ENCODE measurements around the gene CST3.
"Not testable (repeated sequence)": the region's sequence is repeated elsewhere in the genome, so short reads cannot be mapped to it uniquely, and the experiment has no call there.

CST3 gene

GRCh38 chr20:23637282-23638221, at the start of gene CST3:
Gene CST3 (minus strand): TSS chr20:23637955. CDS start chr20:23637862, 93 bp downstream.
- no peak for DNase-seq

GRCh38 chr20:23686046-23686750, 48.4 kb upstream of the CST3 start:
- no peak for DNase-seq

DNA sequence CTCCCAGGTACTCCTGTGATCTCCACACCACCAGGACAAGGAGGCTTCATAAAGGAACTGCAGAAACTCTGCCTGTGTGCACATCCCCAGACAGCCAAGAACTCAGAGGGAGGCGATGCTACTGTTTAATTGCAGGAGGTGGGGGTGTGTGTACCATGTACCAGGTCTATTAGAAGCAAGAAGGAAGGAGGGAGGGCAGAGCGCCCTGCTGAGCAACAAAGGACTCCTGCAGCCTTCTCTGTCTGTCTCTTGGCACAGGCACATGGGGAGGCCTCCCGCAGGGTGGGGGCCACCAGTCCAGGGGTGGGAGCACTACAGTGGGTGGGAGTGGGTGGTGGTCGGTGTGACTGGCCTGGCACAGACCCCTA, 47.8 kb upstream of the CST3 start:
- not testable (repeated sequence) for DNase-seq

GRCh38 chr20:23684261-23684660, 46.5 kb upstream of the CST3 start:
- DNase-seq, result no peak

DNA sequence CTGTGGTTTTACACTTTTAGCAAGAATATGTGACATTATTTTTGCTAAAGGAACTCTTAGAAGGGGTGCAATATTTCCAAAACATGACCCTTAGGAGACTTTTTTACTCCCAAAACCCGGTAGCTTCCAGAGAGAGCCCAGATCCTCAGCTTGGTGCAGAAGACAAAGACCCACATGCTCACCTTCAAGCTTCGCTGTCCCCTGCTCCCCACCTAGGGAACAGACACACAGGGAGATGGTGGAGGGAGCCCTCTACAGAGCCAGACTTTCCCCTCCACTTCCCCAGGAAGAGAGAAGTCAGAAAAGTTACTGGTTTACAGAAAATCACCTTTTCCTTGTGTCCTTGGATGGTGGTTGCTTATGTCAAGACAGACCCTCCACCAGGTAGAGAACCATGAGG, 46.1 kb upstream of the CST3 start:
- no peak for DNase-seq

GRCh38 chr20:23683281-23683680, 45.5 kb upstream of the CST3 start:
- no peak for DNase-seq

DNA sequence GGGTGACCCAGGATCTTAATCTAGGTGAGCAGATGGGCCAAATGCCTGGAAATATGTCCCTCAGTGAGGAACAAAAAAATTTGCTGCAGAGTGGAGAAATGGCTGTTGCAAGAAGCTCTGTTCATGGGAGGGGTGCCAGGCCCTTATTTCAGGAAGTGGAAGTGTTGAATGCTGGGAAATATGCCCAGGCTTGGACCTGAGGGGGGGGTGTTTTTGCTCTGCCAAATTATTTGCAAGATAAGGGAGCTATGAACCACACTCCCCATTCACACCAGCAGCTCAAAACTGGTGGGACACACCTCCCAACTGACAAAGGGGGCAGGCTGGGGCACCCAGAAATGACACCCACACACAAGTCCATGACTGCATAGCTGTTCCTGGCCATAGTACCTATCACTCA, 42.4 kb upstream of the CST3 start:
- no peak for DNase-seq

GRCh38 chr20:23679133-23680092, 41.7 kb upstream of the CST3 start:
- no peak for DNase-seq

DNA sequence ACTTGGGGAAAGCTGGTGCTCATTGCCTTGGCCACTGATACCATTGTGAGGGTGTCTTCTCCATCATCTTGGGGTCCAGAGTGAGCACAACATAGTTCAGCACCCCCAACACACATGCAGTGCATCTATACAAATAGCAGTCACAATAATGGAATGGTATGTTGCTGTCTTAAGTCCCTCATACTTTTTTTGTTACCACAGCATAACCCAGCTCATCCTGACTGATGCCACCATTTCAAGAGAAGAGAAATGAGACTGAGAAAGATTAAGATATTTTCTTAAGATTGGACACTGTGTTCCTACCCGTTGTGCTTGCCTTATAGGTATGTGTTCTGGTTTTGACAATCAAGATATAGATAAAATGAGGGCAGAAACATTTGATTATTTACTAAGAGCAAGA, 35.5 kb upstream of the CST3 start:
- no peak for DNase-seq

DNA sequence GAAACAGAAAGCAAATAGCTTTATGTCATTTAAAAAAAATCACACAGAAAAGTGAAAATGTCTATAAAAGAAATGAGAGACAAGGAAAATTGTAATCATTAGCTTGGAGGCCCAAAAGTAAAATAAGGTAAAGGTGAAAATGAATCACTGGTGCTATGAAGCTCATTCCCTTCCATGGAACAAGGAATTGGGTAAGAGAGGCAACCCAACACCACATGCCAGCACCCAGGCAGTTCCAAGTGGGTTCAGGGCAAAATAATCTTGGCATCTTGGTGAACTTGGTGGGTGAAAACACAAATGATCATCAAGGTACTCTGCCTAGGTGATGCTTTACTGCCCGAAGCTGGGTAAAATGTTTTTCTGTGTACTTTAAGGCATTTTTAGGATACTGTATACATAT, 34.4 kb upstream of the CST3 start:
- no peak for DNase-seq

- no peak for DNase-seq
Measured at GRCh38 chr20:23671479-23671878, 33.7 kb upstream of the CST3 start.

DNA sequence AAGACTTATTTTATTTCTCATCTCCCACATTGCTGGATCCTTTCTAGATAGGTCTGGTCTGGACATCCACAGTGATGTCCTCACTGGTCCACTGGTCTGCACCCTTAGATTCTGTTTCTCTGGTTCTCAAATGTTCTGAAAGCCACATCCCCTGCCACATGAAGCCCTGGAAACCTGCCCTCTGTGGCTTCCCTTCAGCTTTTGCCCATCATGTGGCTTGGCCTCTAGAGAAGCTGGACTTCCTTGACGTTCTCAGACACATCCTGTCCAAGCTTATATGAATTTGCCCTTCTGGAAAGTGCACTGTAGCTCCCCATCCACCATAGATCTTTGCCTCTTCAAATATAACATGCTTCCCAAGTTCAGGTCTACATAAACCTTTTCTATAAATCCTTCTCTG, 32.6 kb upstream of the CST3 start:
- no peak for DNase-seq

DNA sequence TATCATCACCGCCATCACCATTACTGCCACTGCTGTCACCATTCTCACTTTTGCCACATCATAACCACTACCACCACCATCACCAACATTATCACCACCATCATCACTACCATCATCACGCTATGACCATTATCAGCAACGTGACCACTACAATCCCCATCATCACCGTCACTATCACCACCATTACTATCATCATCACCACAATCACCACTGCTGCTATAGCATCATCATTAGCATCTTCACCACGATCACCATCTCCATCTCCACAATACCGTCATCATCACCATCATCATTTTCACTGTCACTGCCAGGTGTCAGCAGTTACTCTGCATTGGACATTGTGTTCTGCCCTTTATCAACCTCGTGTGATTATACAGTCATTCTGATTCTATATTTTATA, 32.1 kb upstream of the CST3 start:
- no peak for DNase-seq

DNA sequence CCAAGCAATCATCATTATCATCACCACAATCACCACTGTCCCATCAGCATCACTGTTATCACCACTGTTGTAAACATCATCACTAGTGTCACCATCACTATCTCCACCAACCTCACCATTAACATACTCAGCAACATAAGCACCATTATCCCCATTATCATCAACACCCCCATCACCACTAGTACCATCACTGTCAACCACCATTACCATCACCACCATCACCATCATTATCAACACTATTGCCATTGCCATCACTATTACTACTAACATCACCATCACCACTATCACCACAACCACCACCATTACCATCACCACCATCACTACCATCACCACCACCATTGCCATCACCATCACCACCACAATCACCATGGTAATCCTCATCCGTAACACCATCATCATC, 31.6 kb upstream of the CST3 start:
- no peak for DNase-seq

DNA sequence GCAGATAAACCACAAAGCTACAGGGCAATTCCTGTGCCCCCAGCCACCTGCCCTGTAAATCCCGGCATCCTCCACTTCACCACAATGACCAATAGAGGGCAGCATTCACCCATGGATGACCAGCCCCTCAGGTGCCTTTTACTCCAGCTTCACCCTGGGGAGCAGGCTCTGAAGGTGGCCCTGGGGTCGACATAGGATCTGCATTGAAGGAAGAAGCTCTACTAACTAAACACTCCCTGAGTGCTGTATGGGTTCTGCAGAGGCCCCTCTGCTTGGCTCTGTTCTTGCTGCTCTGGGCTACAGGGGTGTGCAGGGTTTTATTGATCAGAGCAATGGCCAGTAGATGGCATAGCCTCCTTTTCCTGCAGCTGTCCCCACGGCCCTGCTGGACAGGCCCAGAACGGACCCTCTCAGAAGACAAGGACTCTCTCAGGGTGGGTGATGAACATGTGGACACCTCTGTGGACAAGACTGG, 30.8 kb upstream of the CST3 start:
- DNase-seq, result peak; percentile 26

DNA sequence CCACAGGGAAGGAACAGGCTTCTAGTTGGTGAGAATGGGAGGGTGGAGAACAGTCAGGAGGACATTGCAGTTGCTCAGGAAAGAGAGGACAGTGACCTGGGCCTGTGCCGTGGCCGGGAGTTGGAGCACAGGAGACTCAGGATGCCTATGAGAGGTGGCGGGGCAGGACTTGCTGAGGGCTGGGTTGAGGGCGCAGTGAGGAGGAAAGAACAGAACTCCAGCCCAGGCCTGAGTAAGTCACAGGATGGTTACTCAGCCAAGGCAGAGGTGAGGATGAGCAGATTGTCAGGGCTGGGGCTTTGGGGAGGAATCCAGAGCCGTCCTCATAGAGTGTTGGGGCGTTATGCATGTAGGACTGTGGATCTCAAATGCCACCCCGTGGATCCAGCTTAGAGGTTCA, 29.9 kb upstream of the CST3 start:
- DNase-seq, result no peak

DNA sequence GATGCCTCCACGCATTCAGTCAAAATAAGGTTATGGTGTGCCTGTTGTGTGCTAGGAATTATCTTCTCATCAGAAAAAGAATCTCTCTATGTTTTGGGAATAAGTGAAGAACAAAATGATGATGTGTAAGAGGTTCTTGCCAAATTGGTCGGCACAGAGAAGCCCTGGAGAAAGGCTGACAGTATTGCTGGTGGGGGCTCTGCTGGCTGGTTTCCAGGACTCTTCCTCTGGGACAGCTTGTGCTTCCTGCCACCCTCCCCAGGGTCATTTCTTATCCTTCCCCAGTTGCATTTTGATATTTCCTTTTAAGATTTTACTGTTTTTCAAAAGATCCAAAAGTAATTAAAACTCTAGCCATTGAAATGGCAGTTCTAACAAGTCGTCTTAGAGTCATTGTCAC, 28.9 kb upstream of the CST3 start:
- DNase-seq, result no peak

DNA sequence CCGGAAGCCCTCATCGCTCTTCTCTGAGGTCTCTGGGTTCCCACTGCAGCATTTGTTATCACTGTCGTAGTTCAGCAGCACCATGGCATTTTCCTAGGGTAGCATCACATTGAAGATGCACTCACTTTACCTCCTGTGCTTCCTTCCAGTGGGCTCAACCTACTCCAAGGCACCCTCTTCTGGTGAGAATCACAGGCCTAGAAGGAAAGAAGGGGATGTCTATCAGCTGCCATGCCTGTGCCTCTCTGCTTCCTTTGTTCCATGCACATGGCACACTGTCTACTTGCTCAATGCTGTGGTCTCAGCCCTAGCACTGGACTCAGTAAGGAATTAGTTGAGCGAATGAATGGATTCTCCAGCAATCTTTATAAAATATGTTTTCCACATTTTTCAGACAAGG, 28.4 kb upstream of the CST3 start:
- no peak for DNase-seq

DNA sequence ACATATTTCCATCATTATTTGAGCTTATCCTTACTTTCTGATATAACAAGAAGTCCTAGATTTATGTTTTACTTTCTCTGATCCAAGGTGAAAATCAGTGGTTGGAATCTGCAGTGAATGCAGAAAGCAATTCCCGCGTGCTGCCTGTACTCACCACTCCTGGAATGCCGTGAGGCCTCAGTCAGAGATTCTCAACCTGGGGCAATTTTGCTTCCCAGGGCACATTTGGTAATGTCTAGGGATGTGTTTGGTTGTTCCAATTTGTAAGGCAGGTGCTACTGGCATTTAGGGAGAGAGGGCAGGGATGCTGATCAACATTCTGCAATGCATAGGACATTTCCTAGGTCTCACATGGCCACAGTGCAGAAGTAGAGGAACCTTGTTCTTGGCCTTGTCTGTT, 27.2 kb upstream of the CST3 start:
- no peak for DNase-seq

DNA sequence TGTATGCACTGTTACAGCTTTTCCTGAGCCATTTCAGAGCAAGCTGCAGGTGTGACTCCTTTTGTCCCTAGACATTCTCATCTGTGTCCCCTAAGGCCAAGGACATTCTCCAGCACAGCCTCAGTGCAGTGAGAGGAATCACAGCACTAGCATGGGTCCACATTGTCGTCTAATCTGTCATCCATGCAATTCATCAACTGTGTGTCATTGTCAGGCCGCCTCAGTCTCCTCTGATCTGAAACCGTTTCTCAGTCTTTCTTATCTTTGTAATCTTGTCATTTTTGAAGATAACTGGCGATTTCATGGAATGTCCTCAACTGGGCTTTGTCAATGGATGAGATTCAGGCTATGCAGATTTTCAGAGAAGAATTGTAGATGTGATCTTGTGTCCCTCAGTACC, 26.3 kb upstream of the CST3 start:
- DNase-seq, result not testable (repeated sequence)

DNA sequence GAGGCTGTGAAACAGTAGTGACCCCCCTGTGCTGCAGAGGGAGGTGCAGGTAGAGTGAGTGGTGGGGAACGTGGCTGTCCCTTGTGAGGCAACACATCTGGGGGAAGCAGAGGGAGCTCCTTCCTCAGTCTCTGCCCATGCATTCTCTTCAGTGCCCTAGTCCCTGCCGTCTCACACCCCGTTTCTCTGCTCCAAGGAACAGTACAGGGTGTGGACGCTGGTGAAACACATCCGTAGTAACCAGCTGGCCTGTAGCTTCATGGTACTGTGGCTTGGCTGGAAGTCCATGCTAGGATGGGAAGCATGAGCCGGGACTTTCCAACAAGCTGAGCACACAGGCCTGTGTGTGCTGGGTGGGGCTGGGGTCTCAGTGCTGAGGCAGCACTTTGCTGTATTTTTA, 25.4 kb upstream of the CST3 start:
- DNase-seq, result no peak

- DNase-seq, result no peak
Measured at GRCh38 chr20:23662276-23662870, 24.6 kb upstream of the CST3 start.

DNA sequence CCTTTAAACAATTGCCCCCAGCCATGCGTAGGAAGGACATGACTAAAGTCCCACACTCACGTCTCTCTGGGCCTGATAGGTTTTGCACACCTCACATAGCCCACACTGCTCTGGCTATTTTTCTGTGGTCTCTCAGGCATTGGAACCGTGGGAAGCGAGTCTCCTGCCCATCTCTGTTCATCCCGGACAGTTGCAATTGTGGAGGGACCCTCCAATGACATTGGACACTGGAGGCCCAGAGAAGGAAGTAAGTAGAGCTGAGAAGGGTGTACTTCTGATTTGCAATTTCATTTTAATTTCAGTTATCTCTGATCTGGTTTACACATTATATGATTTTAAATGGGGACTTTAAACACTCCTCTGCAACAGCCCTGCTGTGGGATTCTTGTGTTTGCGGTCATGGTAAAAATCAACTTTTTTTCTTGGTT, 23.3 kb upstream of the CST3 start:
- no peak for DNase-seq

All from activated CD4-positive, alpha-beta T cell treated with anti-CD3 and anti-CD28 coated beads, Interleukin-2, amount 50 U/mL, for 1 hour (primary cell).